K562 (cell line): ENCODE results near the gene JPT2. TPM values are rescaled to one million over a fixed set of nuclear protein-coding genes. Genes with fewer than 3 reads are reported as not detected.

Experiments
- EWSR1 ChIP-seq: fragments of 450-650 bp; IDR thresholded peaks from 2 replicates; pipeline ENCODE4 v1.6.1; 2018; ENCODE audit warnings: borderline replicate concordance, mild to moderate bottlenecking, low read depth, moderate library complexity; ENCODE audit not compliant: partially characterized antibody
- GTF2A2 ChIP-seq: IDR thresholded peaks from 2 replicates; pipeline ENCODE4 v1.6.1; 2016; ENCODE audit warnings: mild to moderate bottlenecking, missing genetic modification characterization, missing compliant biosample characterization
- GTF2E2 ChIP-seq: fragments of 200-800 bp; sonication (Bioruptor generic); IDR thresholded peaks from 2 replicates; pipeline ENCODE4 v1.6.1; 2016; ENCODE audit warnings: missing genetic modification characterization, missing compliant biosample characterization
- RB1 ChIP-seq: fragments of 450-650 bp; IDR thresholded peaks from 2 replicates; pipeline ENCODE4 v1.6.1; 2017; ENCODE audit warnings: low read depth, mild to moderate bottlenecking
- SMARCA4 ChIP-seq: fragments of 450-650 bp; IDR thresholded peaks from 2 replicates; pipeline ENCODE4 v1.6.1; 2016
- SRSF7 ChIP-seq: fragments of 200-400 bp; formaldehyde crosslinking; optimal IDR thresholded peaks from 2 replicates; pipeline ENCODE3; 2017; ENCODE audit warnings: mild to moderate bottlenecking, low read depth, low read length
- ZNF124 ChIP-seq: sonication (generic); formaldehyde crosslinking; IDR thresholded peaks from 2 replicates; pipeline ENCODE4 v1.8.1; 2022; ENCODE audit warnings: missing genetic modification reagents
- ZNF384 ChIP-seq: IDR thresholded peaks from 2 replicates; pipeline ENCODE4 v1.6.1; 2012; ENCODE audit warnings: low read depth, low read length, improper control_type of control experiment
- polyA plus RNA-seq, 8 experiments: library from polyadenylated mRNA; depleted of rRNA in 4 of 8; stranded (reverse) in 5 of 8; unstranded in 3 of 8; fragments of >200 nt; fragmentation: Nextera tagmentation in 2 of 8; fragmentation: Illumina TruSeq in 1 of 8; extraction: Ambion mirVana in 2 of 8; extraction: Trizol in 1 of 8; gene quantifications; 2 replicates each; pipeline versions ENCODE4 v1.2.1 to v1.2.3, GENCODE V29; 2011 to 2014; ENCODE audit warnings: inconsistent platforms in 1 of 8, missing spikeins in 1 of 8
- total RNA-seq, 7 experiments: library from RNA; depleted of rRNA in 6 of 7; stranded (reverse); fragments of >200 nt in 6 of 7; fragmentation: Illumina TruSeq in 2 of 7; extraction: Trizol in 2 of 7; gene quantifications; 2 replicates each; pipeline versions ENCODE4 v1.2.1 to v1.2.3, GENCODE V29; 2011 to 2021; ENCODE audit warnings: low replicate concordance in 1 of 7
- TF ChIP-seq, protein P1 (sequence below): fragments of 450-650 bp; IDR thresholded peaks from 2 replicates; pipeline ENCODE4 v1.6.1; 2016; ENCODE audit warnings: mild to moderate bottlenecking, moderate library complexity
- TF ChIP-seq, protein P2 (sequence below): fragments of 250-450 bp; sonication (Bioruptor Pico); IDR thresholded peaks from 2 replicates; pipeline ENCODE4 v1.8.0; 2022; ENCODE audit warnings: moderate library complexity, mild to moderate bottlenecking, inconsistent platforms
- TF ChIP-seq, protein P3 (sequence below): sonication (generic); formaldehyde crosslinking; IDR thresholded peaks from 2 replicates; pipeline ENCODE4 v1.8.0; 2023; ENCODE audit warnings: mild to moderate bottlenecking, missing genetic modification reagents

The JPT2 gene
- total and polyA plus RNA-seq, 9 of the 15 experiments (the other 6 are each of a cell fraction or from before 2014, with no cell fraction given) = 25.5 to 133 (median 106) TPM

DNA sequence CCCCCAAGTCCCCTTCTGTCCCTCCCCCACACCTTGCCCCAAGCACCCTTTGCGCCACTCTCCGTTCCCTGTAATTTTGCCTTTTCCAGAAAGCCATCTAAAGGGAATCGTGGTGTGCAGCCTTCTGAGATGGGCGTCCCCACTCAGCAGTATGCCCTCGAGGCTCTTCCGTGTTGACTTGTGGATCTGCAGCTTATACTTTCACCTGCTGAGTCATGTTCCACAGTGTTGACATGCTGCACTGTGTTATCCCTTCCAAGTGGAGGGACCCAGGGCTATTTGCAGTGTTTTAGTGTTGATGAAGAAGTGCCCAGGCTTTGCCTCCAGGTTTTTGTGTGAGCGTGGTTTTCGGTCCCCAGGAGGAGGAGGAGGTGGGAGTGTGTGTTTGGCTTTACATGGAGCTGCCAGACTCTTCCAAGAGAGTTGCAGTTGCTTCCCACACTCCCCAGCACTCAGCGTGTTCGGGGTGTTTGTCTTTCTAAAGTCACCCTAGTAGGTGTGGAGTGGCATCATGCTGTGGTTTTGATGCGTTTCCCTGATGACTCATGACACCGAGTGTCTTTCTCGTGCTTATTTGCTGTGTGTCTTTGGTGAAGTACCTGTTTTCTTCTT lies 32.1 kb upstream of the JPT2 start (continued):
- TF ChIP-seq, protein P1, sequence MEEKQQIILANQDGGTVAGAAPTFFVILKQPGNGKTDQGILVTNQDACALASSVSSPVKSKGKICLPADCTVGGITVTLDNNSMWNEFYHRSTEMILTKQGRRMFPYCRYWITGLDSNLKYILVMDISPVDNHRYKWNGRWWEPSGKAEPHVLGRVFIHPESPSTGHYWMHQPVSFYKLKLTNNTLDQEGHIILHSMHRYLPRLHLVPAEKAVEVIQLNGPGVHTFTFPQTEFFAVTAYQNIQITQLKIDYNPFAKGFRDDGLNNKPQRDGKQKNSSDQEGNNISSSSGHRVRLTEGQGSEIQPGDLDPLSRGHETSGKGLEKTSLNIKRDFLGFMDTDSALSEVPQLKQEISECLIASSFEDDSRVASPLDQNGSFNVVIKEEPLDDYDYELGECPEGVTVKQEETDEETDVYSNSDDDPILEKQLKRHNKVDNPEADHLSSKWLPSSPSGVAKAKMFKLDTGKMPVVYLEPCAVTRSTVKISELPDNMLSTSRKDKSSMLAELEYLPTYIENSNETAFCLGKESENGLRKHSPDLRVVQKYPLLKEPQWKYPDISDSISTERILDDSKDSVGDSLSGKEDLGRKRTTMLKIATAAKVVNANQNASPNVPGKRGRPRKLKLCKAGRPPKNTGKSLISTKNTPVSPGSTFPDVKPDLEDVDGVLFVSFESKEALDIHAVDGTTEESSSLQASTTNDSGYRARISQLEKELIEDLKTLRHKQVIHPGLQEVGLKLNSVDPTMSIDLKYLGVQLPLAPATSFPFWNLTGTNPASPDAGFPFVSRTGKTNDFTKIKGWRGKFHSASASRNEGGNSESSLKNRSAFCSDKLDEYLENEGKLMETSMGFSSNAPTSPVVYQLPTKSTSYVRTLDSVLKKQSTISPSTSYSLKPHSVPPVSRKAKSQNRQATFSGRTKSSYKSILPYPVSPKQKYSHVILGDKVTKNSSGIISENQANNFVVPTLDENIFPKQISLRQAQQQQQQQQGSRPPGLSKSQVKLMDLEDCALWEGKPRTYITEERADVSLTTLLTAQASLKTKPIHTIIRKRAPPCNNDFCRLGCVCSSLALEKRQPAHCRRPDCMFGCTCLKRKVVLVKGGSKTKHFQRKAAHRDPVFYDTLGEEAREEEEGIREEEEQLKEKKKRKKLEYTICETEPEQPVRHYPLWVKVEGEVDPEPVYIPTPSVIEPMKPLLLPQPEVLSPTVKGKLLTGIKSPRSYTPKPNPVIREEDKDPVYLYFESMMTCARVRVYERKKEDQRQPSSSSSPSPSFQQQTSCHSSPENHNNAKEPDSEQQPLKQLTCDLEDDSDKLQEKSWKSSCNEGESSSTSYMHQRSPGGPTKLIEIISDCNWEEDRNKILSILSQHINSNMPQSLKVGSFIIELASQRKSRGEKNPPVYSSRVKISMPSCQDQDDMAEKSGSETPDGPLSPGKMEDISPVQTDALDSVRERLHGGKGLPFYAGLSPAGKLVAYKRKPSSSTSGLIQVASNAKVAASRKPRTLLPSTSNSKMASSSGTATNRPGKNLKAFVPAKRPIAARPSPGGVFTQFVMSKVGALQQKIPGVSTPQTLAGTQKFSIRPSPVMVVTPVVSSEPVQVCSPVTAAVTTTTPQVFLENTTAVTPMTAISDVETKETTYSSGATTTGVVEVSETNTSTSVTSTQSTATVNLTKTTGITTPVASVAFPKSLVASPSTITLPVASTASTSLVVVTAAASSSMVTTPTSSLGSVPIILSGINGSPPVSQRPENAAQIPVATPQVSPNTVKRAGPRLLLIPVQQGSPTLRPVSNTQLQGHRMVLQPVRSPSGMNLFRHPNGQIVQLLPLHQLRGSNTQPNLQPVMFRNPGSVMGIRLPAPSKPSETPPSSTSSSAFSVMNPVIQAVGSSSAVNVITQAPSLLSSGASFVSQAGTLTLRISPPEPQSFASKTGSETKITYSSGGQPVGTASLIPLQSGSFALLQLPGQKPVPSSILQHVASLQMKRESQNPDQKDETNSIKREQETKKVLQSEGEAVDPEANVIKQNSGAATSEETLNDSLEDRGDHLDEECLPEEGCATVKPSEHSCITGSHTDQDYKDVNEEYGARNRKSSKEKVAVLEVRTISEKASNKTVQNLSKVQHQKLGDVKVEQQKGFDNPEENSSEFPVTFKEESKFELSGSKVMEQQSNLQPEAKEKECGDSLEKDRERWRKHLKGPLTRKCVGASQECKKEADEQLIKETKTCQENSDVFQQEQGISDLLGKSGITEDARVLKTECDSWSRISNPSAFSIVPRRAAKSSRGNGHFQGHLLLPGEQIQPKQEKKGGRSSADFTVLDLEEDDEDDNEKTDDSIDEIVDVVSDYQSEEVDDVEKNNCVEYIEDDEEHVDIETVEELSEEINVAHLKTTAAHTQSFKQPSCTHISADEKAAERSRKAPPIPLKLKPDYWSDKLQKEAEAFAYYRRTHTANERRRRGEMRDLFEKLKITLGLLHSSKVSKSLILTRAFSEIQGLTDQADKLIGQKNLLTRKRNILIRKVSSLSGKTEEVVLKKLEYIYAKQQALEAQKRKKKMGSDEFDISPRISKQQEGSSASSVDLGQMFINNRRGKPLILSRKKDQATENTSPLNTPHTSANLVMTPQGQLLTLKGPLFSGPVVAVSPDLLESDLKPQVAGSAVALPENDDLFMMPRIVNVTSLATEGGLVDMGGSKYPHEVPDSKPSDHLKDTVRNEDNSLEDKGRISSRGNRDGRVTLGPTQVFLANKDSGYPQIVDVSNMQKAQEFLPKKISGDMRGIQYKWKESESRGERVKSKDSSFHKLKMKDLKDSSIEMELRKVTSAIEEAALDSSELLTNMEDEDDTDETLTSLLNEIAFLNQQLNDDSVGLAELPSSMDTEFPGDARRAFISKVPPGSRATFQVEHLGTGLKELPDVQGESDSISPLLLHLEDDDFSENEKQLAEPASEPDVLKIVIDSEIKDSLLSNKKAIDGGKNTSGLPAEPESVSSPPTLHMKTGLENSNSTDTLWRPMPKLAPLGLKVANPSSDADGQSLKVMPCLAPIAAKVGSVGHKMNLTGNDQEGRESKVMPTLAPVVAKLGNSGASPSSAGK = peak; percentile 70
- TF ChIP-seq SMARCA4 (peak; percentile 78), SRSF7 (no peak), ZNF124 (CRISPR knock-in tag) (no peak), EWSR1 (no peak), RB1 (no peak), ZNF384 (no peak), GTF2A2 (no peak), GTF2E2 (no peak)
- TF ChIP-seq, protein P2, sequence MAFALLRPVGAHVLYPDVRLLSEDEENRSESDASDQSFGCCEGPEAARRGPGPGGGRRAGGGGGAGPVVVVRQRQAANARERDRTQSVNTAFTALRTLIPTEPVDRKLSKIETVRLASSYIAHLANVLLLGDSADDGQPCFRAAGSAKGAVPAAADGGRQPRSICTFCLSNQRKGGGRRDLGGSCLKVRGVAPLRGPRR (CRISPR knock-in tag) = no peak
- TF ChIP-seq, protein P3, sequence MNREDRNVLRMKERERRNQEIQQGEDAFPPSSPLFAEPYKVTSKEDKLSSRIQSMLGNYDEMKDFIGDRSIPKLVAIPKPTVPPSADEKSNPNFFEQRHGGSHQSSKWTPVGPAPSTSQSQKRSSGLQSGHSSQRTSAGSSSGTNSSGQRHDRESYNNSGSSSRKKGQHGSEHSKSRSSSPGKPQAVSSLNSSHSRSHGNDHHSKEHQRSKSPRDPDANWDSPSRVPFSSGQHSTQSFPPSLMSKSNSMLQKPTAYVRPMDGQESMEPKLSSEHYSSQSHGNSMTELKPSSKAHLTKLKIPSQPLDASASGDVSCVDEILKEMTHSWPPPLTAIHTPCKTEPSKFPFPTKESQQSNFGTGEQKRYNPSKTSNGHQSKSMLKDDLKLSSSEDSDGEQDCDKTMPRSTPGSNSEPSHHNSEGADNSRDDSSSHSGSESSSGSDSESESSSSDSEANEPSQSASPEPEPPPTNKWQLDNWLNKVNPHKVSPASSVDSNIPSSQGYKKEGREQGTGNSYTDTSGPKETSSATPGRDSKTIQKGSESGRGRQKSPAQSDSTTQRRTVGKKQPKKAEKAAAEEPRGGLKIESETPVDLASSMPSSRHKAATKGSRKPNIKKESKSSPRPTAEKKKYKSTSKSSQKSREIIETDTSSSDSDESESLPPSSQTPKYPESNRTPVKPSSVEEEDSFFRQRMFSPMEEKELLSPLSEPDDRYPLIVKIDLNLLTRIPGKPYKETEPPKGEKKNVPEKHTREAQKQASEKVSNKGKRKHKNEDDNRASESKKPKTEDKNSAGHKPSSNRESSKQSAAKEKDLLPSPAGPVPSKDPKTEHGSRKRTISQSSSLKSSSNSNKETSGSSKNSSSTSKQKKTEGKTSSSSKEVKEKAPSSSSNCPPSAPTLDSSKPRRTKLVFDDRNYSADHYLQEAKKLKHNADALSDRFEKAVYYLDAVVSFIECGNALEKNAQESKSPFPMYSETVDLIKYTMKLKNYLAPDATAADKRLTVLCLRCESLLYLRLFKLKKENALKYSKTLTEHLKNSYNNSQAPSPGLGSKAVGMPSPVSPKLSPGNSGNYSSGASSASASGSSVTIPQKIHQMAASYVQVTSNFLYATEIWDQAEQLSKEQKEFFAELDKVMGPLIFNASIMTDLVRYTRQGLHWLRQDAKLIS (CRISPR knock-in tag) = no peak
